Measurements from ENCODE around the gene SRP19.
"Not testable (repeated sequence)": the region's sequence is repeated elsewhere in the genome, so short reads cannot be mapped to it uniquely, and the experiment has no call there.

Gene SRP19

GRCh38 chr5:112849912-112850311 lies 11.2 kb upstream of the SRP19 start:
- no peak for DNase-seq (ENCODE audit: low read depth in 1 of 2, low spot score in 1 of 2)
- in situ Hi-C loops (cut with HindIII; ENCODE audit: low pct_unique_long_range_greater_than_20kb, low sequenced_read_pairs), result no loop called here
- TF ChIP-seq JUND (IDR thresholded peaks at IDR 0.05; ENCODE audit: low read depth), result no peak

GRCh38 chr5:112854651-112855050 lies 6.4 kb upstream of the SRP19 start:
- TF ChIP-seq JUND (IDR thresholded peaks at IDR 0.05; ENCODE audit: low read depth), result no peak
- in situ Hi-C loops (cut with HindIII; ENCODE audit: low pct_unique_long_range_greater_than_20kb, low sequenced_read_pairs), result no loop called here

GRCh38 chr5:112857866-112858265 lies 3.2 kb upstream of the SRP19 start:
- in situ Hi-C loops (cut with HindIII; ENCODE audit: low pct_unique_long_range_greater_than_20kb, low sequenced_read_pairs), result no loop called here
- DNase-seq (ENCODE audit: low read depth in 1 of 2, low spot score in 1 of 2), result no peak
- TF ChIP-seq JUND (IDR thresholded peaks at IDR 0.05; ENCODE audit: low read depth), result no peak

More at GRCh38 chr5:112854651-112855050, 6.4 kb upstream of the SRP19 start:
- no peak for DNase-seq (ENCODE audit: low read depth in 1 of 2, low spot score in 1 of 2)

- in situ Hi-C loops (cut with HindIII; ENCODE audit: low pct_unique_long_range_greater_than_20kb, low sequenced_read_pairs); DNase-seq (ENCODE audit: low read depth in 1 of 2, low spot score in 1 of 2): not testable (repeated sequence)
Measured at GRCh38 chr5:112860571-112860928, 537 bp upstream of the SRP19 start.

- no peak for TF ChIP-seq JUND (IDR thresholded peaks at IDR 0.05; ENCODE audit: low read depth)
- no peak for DNase-seq (ENCODE audit: low read depth in 1 of 2, low spot score in 1 of 2)
- in situ Hi-C loops (cut with HindIII; ENCODE audit: low pct_unique_long_range_greater_than_20kb, low sequenced_read_pairs), result no loop called here
Measured at GRCh38 chr5:112861638-112861985, 525 bp downstream of the SRP19 start.

- no peak for TF ChIP-seq JUND (IDR thresholded peaks at IDR 0.05; ENCODE audit: low read depth)
- no peak for DNase-seq (ENCODE audit: low read depth in 1 of 2, low spot score in 1 of 2)
- in situ Hi-C loops (cut with HindIII; ENCODE audit: low pct_unique_long_range_greater_than_20kb, low sequenced_read_pairs), result no loop called here
Measured at GRCh38 chr5:112862085-112862484, 998 bp downstream of the SRP19 start.

- in situ Hi-C loops (cut with HindIII; ENCODE audit: low pct_unique_long_range_greater_than_20kb, low sequenced_read_pairs), result no loop called here
- DNase-seq (ENCODE audit: low read depth in 1 of 2, low spot score in 1 of 2), result no peak
- no peak for TF ChIP-seq JUND (IDR thresholded peaks at IDR 0.05; ENCODE audit: low read depth)
Measured at GRCh38 chr5:112863549-112863948, 2.5 kb downstream of the SRP19 start.

GRCh38 chr5:112865128-112865527 lies 4.0 kb downstream of the SRP19 start:
- TF ChIP-seq JUND (IDR thresholded peaks at IDR 0.05; ENCODE audit: low read depth), result no peak
- DNase-seq (ENCODE audit: low read depth in 1 of 2, low spot score in 1 of 2), result no peak
- in situ Hi-C loops (cut with HindIII; ENCODE audit: low pct_unique_long_range_greater_than_20kb, low sequenced_read_pairs), result no loop called here

- DNase-seq (ENCODE audit: low read depth in 1 of 2, low spot score in 1 of 2), result no peak
- no peak for TF ChIP-seq JUND (IDR thresholded peaks at IDR 0.05; ENCODE audit: low read depth)
- in situ Hi-C loops (cut with HindIII; ENCODE audit: low pct_unique_long_range_greater_than_20kb, low sequenced_read_pairs), result no loop called here
Measured at GRCh38 chr5:112866739-112867138, 5.7 kb downstream of the SRP19 start.

- TF ChIP-seq JUND (IDR thresholded peaks at IDR 0.05; ENCODE audit: low read depth), result no peak
- no peak for DNase-seq (ENCODE audit: low read depth in 1 of 2, low spot score in 1 of 2)
- in situ Hi-C loops (cut with HindIII; ENCODE audit: low pct_unique_long_range_greater_than_20kb, low sequenced_read_pairs), result no loop called here
Measured at GRCh38 chr5:112867411-112867810, 6.3 kb downstream of the SRP19 start.

GRCh38 chr5:112869948-112870347 lies 8.9 kb downstream of the SRP19 start:
- no peak for DNase-seq (ENCODE audit: low read depth in 1 of 2, low spot score in 1 of 2)
- TF ChIP-seq JUND (IDR thresholded peaks at IDR 0.05; ENCODE audit: low read depth), result no peak
- in situ Hi-C loops (cut with HindIII; ENCODE audit: low pct_unique_long_range_greater_than_20kb, low sequenced_read_pairs), result no loop called here

- in situ Hi-C loops (cut with HindIII; ENCODE audit: low pct_unique_long_range_greater_than_20kb, low sequenced_read_pairs), result no loop called here
- DNase-seq (ENCODE audit: low read depth in 1 of 2, low spot score in 1 of 2), result no peak
- TF ChIP-seq JUND (IDR thresholded peaks at IDR 0.05; ENCODE audit: low read depth), result no peak
Measured at GRCh38 chr5:112870966-112871365, 9.9 kb downstream of the SRP19 start.

- in situ Hi-C loops (cut with HindIII; ENCODE audit: low pct_unique_long_range_greater_than_20kb, low sequenced_read_pairs), result no loop called here
- no peak for TF ChIP-seq JUND (IDR thresholded peaks at IDR 0.05; ENCODE audit: low read depth)
- DNase-seq (ENCODE audit: low read depth in 1 of 2, low spot score in 1 of 2), result no peak
Measured at GRCh38 chr5:112876362-112876761, 15.3 kb downstream of the SRP19 start.

- no peak for DNase-seq (ENCODE audit: low read depth in 1 of 2, low spot score in 1 of 2)
- no peak for TF ChIP-seq JUND (IDR thresholded peaks at IDR 0.05; ENCODE audit: low read depth)
- in situ Hi-C loops (cut with HindIII; ENCODE audit: low pct_unique_long_range_greater_than_20kb, low sequenced_read_pairs), result no loop called here
Measured at GRCh38 chr5:112878101-112878500, 17.0 kb downstream of the SRP19 start.

- in situ Hi-C loops (cut with HindIII; ENCODE audit: low pct_unique_long_range_greater_than_20kb, low sequenced_read_pairs), result no loop called here
- DNase-seq (ENCODE audit: low read depth in 1 of 2, low spot score in 1 of 2), result no peak
- no peak for TF ChIP-seq JUND (IDR thresholded peaks at IDR 0.05; ENCODE audit: low read depth)
Measured at GRCh38 chr5:112878760-112879159, 17.7 kb downstream of the SRP19 start.
